Measurements from ENCODE around the gene HSPB7. TPM values are rescaled to one million over a fixed set of nuclear protein-coding genes. Genes with fewer than 3 reads are reported as not detected.

The HSPB7 gene
- total RNA-seq, 1 experiment from 2014 or later = 0.07 TPM

Other genes with a start within 250 kb of the HSPB7 start
- 9.3 and 14.5 TPM in 2 replicates for gene UQCRHL, start 210.4 kb downstream of the HSPB7 start, total RNA-seq (2014; rRNA removed; shearing (Covaris generic))
- gene SPEN, start 170.3 kb downstream of the HSPB7 start, total RNA-seq (2014; rRNA removed; shearing (Covaris generic)) = 19.9 and 32.9 TPM in 2 replicates
- gene ZBTB17, start 41.9 kb downstream of the HSPB7 start, total RNA-seq (2014; rRNA removed; shearing (Covaris generic)) = 53.5 and 62.6 TPM in 2 replicates
- 0.15 and 0.28 TPM in 2 replicates for gene SRARP, start 13.8 kb downstream of the HSPB7 start, total RNA-seq (2014; rRNA removed; shearing (Covaris generic))
- 0.10 and 0.85 TPM in 2 replicates for gene CLCNKA, start 4.0 kb upstream of the HSPB7 start, total RNA-seq (2014; rRNA removed; shearing (Covaris generic))
- 2.4 and 2.8 TPM in 2 replicates for gene CLCNKB, start 25.7 kb upstream of the HSPB7 start, total RNA-seq (2014; rRNA removed; shearing (Covaris generic))
- gene FAM131C, start 55.6 kb upstream of the HSPB7 start, total RNA-seq (2014; rRNA removed; shearing (Covaris generic)) = 0.26 and 0.45 TPM in 2 replicates
- 43.3 and 63.5 TPM in 2 replicates for gene EPHA2, start 138.0 kb upstream of the HSPB7 start, total RNA-seq (2014; rRNA removed; shearing (Covaris generic))
- gene ARHGEF19, start 194.6 kb upstream of the HSPB7 start, total RNA-seq (2014; rRNA removed; shearing (Covaris generic)) = 16.2 and 21.0 TPM in 2 replicates
- gene CPLANE2, start 219.1 kb upstream of the HSPB7 start, total RNA-seq (2014; rRNA removed; shearing (Covaris generic)) = 6.4 and 9.1 TPM in 2 replicates